GM12872 (cell line): ENCODE data around the gene CAPN15.

Experiments used
- CTCF ChIP-seq: IDR thresholded peaks from 3 replicates; pipeline ENCODE4 v1.5.1; 2011; ENCODE audit warnings: low read depth, mild to moderate bottlenecking, low read length, moderate library complexity; ENCODE audit not compliant: insufficient read depth

CAPN15 gene

GRCh38 chr16:560204-560700, 32.7 kb downstream of the CAPN15 start, which contains the start of gene PRR35:
TSS of gene PRR35 (plus strand) at chr16:560394. CDS start at chr16:563295, 2,901 bp downstream.
- TF ChIP-seq CTCF: no peak

- TF ChIP-seq CTCF: no peak
These were observed 33.3 kb downstream of the CAPN15 start for GRCh38 chr16:560701-561412.

- no peak for TF ChIP-seq CTCF
These were observed 33.9 kb downstream of the CAPN15 start for GRCh38 chr16:561413-561794.

- TF ChIP-seq CTCF: no peak
These were observed 34.7 kb downstream of the CAPN15 start for GRCh38 chr16:561957-562938.

- TF ChIP-seq CTCF: no peak
These were observed 35.6 kb downstream of the CAPN15 start for GRCh38 chr16:563072-563644.

GRCh38 chr16:564690-565418, 37.3 kb downstream of the CAPN15 start:
- TF ChIP-seq CTCF: no peak
